Measurements from ENCODE around the gene SMYD5. TPM values are rescaled to one million over a fixed set of nuclear protein-coding genes. Genes with fewer than 3 reads are reported as not detected.

Gene SMYD5
- total RNA-seq, 1 donor, result 17.4 TPM

GRCh38 chr2:73210019-73210418 lies 4.0 kb upstream of the SMYD5 start:
- Histone ChIP-seq H3K36me3 (ENCODE audit: insufficient read depth, low read length) (no peaks in the 10 kb centered on the region), H3K4me2 (ENCODE audit: insufficient read depth, low read length) (no peak overlapping the region), H4K20me1 (ENCODE audit: insufficient read depth, low read length) (no peaks in the 10 kb centered on the region), H3K27me3 (ENCODE audit: insufficient read depth, low read length) (peaks cover 14% of the 10 kb centered on the region), H3K79me2 (ENCODE audit: insufficient read depth, low read length) (peaks cover 12% of the 10 kb centered on the region), H3K27ac (ENCODE audit: low read depth, low read length) (no peak overlapping the region), H3K4me3 (ENCODE audit: insufficient read depth, low read length) (no peak overlapping the region), H3K9me3 (ENCODE audit: low read depth, low read length) (no peaks in the 10 kb centered on the region), H2AFZ (ENCODE audit: low read length) (no peak overlapping the region), H3K4me1 (ENCODE audit: insufficient read depth, low read length) (peaks cover 13% of the 10 kb centered on the region)
- DNase-seq (ENCODE audit: insufficient read length, low spot score, missing footprints), result peak; percentile 57
- TF ChIP-seq CTCF (IDR thresholded peaks at IDR 0.05; ENCODE audit: extremely low read depth, low read depth, low read length), result no peak

- Histone ChIP-seq H3K79me2 (ENCODE audit: insufficient read depth, low read length) (peaks cover 19% of the 10 kb centered on the region), H4K20me1 (ENCODE audit: insufficient read depth, low read length) (no peaks in the 10 kb centered on the region), H2AFZ (ENCODE audit: low read length) (no peak overlapping the region), H3K4me1 (ENCODE audit: insufficient read depth, low read length) (peaks cover 17% of the 10 kb centered on the region), H3K36me3 (ENCODE audit: insufficient read depth, low read length) (no peaks in the 10 kb centered on the region), H3K4me2 (ENCODE audit: insufficient read depth, low read length) (no peak overlapping the region), H3K4me3 (ENCODE audit: insufficient read depth, low read length) (no peak overlapping the region), H3K27me3 (ENCODE audit: insufficient read depth, low read length) (peaks cover 9% of the 10 kb centered on the region), H3K9me3 (ENCODE audit: low read depth, low read length) (no peaks in the 10 kb centered on the region), H3K27ac (ENCODE audit: low read depth, low read length) (no peak overlapping the region)
- DNase-seq (ENCODE audit: insufficient read length, low spot score, missing footprints), result no peak
- TF ChIP-seq CTCF (IDR thresholded peaks at IDR 0.05; ENCODE audit: extremely low read depth, low read depth, low read length), result no peak
Measured at GRCh38 chr2:73210696-73211095, 3.3 kb upstream of the SMYD5 start.

- H3K27ac ChIP-seq (ENCODE audit: low read depth, low read length), result no peak overlapping the region
- no peak overlapping the region for H3K4me3 ChIP-seq (ENCODE audit: insufficient read depth, low read length)
- H2AFZ ChIP-seq (ENCODE audit: low read length), result no peak overlapping the region
- no peak overlapping the region for H3K4me2 ChIP-seq (ENCODE audit: insufficient read depth, low read length)
- peaks cover 17% of the 10 kb centered on the region for H3K4me1 ChIP-seq (ENCODE audit: insufficient read depth, low read length)
- peaks cover 30% of the 10 kb centered on the region for H3K79me2 ChIP-seq (ENCODE audit: insufficient read depth, low read length)
- no peak for TF ChIP-seq CTCF (IDR thresholded peaks at IDR 0.05; ENCODE audit: extremely low read depth, low read depth, low read length)
- H4K20me1 ChIP-seq (ENCODE audit: insufficient read depth, low read length), result no peaks in the 10 kb centered on the region
- DNase-seq (ENCODE audit: insufficient read length, low spot score, missing footprints), result no peak
- no peaks in the 10 kb centered on the region for H3K36me3 ChIP-seq (ENCODE audit: insufficient read depth, low read length)
- no peaks in the 10 kb centered on the region for H3K9me3 ChIP-seq (ENCODE audit: low read depth, low read length)
- H3K27me3 ChIP-seq (ENCODE audit: insufficient read depth, low read length), result no peaks in the 10 kb centered on the region
Measured at GRCh38 chr2:73212098-73212447, 2.0 kb upstream of the SMYD5 start.

GRCh38 chr2:73212448-73213176 lies 1.4 kb upstream of the SMYD5 start:
- peak; percentile 97 for TF ChIP-seq CTCF (IDR thresholded peaks at IDR 0.05; ENCODE audit: extremely low read depth, low read depth, low read length)
- Histone ChIP-seq H3K4me2 (ENCODE audit: insufficient read depth, low read length) (peak overlapping the region; percentile 32), H3K9me3 (ENCODE audit: low read depth, low read length) (no peaks in the 10 kb centered on the region), H3K27ac (ENCODE audit: low read depth, low read length) (no peak overlapping the region), H3K79me2 (ENCODE audit: insufficient read depth, low read length) (peaks cover 34% of the 10 kb centered on the region), H3K4me1 (ENCODE audit: insufficient read depth, low read length) (peaks cover 20% of the 10 kb centered on the region), H3K27me3 (ENCODE audit: insufficient read depth, low read length) (no peaks in the 10 kb centered on the region), H4K20me1 (ENCODE audit: insufficient read depth, low read length) (no peaks in the 10 kb centered on the region), H3K4me3 (ENCODE audit: insufficient read depth, low read length) (no peak overlapping the region), H2AFZ (ENCODE audit: low read length) (peak overlapping the region; percentile 76), H3K36me3 (ENCODE audit: insufficient read depth, low read length) (no peaks in the 10 kb centered on the region)
- DNase-seq (ENCODE audit: insufficient read length, low spot score, missing footprints), result peak; percentile 96
